Smooth muscle cell (in vitro differentiated cells): ENCODE data around the gene ZCWPW1. TPM values are rescaled to one million over a fixed set of nuclear protein-coding genes. Genes with fewer than 3 reads are reported as not detected.

Source experiments
- DNase-seq: peaks from one replicate; lab custom pipeline; 2025; ENCODE audit not compliant: unreplicated experiment; lab: John Stamatoyannopoulos, UW
- H2AFZ ChIP-seq: fragments of 200-600 bp; sonication (generic); 2 replicates; pipeline ENCODE4 v1.6.0; 2016; ENCODE audit warnings: antibody characterized with exemption, low read depth, mild to moderate bottlenecking
- H3F3A ChIP-seq: fragments of 200-600 bp; sonication (generic); 2 replicates; pipeline ENCODE4 v1.6.0; 2017; ENCODE audit warnings: antibody characterized with exemption, low read depth
- H3K27ac ChIP-seq: fragments of 200-600 bp; sonication (generic); 2 replicates; pipeline ENCODE4 v1.5.1; 2016; ENCODE audit warnings: low read depth, mild to moderate bottlenecking
- H3K27me3 ChIP-seq: fragments of 200-600 bp; sonication (generic); 2 replicates; pipeline ENCODE4 v1.6.1; 2016; ENCODE audit warnings: low read depth, mild to moderate bottlenecking
- H3K36me3 ChIP-seq: fragments of 200-600 bp; sonication (generic); 2 replicates; pipeline ENCODE4 v1.5.1; 2016; ENCODE audit warnings: low read depth
- H3K4me1 ChIP-seq: fragments of 200-600 bp; sonication (generic); 2 replicates; pipeline ENCODE4 v1.5.1; 2016; ENCODE audit warnings: low read depth
- H3K4me2 ChIP-seq: fragments of 200-600 bp; sonication (generic); 2 replicates; pipeline ENCODE4 v1.6.0; 2016; ENCODE audit warnings: mild to moderate bottlenecking
- H3K4me3 ChIP-seq: fragments of 200-600 bp; sonication (generic); 2 replicates; pipeline ENCODE4 v1.5.1; 2016; ENCODE audit warnings: mild to moderate bottlenecking
- H3K79me2 ChIP-seq: fragments of 200-600 bp; sonication (generic); 2 replicates; pipeline ENCODE4 v1.6.0; 2016; ENCODE audit warnings: low read depth, mild to moderate bottlenecking
- H3K9ac ChIP-seq: fragments of 200-600 bp; sonication (generic); 2 replicates; pipeline ENCODE4 v1.6.0; 2016; ENCODE audit warnings: low read depth
- H3K9me3 ChIP-seq: fragments of 200-600 bp; sonication (generic); replicated peaks from 2 replicates; pipeline ENCODE4 v1.5.1; 2016; ENCODE audit warnings: low read depth
- H4K20me1 ChIP-seq: fragments of 200-600 bp; sonication (generic); 2 replicates; pipeline ENCODE4 v1.6.0; 2016; ENCODE audit warnings: low read depth
- WGBS: methylation state at CpG from one replicate; pipeline ENCODE4 v1.1.7; 2016; ENCODE audit warnings: low lambda C conversion rate; 5-methylcytosine and 5-hydroxymethylcytosine counted together
- polyA plus RNA-seq: library from polyadenylated mRNA; unstranded; fragments of >200 nt; fragmentation: Nextera tagmentation; extraction: Ambion mirVana; gene quantifications from 2 replicates; pipeline ENCODE4 v1.2.1, GENCODE V29; 2016
- total RNA-seq: library from RNA; depleted of rRNA; stranded (reverse); fragments of >200 nt; gene quantifications from 2 replicates; pipeline ENCODE4 v1.2.3, GENCODE V29; 2014
- TF ChIP-seq, protein P1 (sequence below): fragments of 200-600 bp; sonication (generic); IDR thresholded peaks from 2 replicates; pipeline ENCODE4 v1.5.1; 2017; ENCODE audit warnings: borderline replicate concordance, mild to moderate bottlenecking, antibody characterized with exemption; ENCODE audit not compliant: insufficient read depth, poor library complexity, severe bottlenecking

Gene ZCWPW1
- total and polyA plus RNA-seq, 2 experiments from 2014 or later: 3.9 to 5.3 TPM

- DNase-seq: no peak
- no peak overlapping the region for H3K4me3 ChIP-seq
Measured at GRCh38 chr7:100369105-100369504, 59.4 kb downstream of the ZCWPW1 start.

DNA sequence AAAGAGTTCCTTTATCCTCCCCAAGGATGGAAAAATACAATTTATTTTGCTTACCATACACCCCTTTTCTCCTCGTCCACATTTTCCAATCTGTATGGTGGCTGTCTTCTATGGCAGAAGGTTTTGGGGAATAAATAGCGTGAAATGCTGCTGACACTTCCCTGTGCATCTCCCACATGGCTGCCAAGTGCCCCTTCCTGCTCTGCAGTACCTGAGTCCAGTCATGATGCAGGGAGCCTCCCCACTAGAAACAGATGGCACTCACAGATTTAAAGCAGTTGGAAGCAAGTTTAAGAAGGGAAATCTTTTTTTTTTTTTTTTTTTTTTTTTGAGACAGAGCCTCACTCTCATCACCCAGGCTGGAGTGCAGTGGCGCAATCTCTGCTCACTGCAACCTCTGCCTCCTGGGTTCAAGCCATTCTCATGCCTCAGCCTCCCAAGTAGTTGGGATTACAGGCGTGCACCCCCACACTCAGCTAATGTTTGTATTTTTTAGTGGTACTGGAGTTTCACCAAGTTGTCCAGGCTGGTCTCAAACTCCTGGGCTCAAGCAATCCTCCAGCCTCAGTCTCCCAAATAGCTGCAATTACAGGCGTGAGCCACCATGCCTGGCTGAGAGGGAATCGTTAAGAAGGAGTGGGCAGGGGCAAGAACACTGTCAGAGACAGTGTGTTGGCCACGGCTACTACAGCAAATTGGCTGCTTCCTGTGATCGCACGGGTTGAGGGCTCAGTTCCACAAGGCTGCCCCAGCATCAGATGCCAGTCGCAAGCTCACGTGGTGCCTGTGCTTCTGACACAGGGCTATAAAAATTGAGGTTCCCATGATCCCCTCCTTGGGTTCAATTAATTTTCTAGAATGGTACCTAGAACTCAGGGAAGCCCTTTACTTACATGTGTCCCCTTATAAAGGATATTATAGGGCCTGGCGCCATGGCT lies 60.6 kb downstream of the ZCWPW1 start:
- peaks cover 10% of the 10 kb centered on the region for H3K4me1 ChIP-seq
- WGBS: 91% methylated on average over 11 of the region's 12 CpGs
- H3K36me3 ChIP-seq: no peaks in the 10 kb centered on the region
- H3F3A ChIP-seq: no peaks in the 10 kb centered on the region
- no peak overlapping the region for H2AFZ ChIP-seq
- H3K4me3 ChIP-seq: no peak overlapping the region
- no peaks in the 10 kb centered on the region for H4K20me1 ChIP-seq
- H3K9me3 ChIP-seq: no peaks in the 10 kb centered on the region
- no peak for DNase-seq
- H3K4me2 ChIP-seq: no peak overlapping the region
- H3K9ac ChIP-seq: no peak overlapping the region
- TF ChIP-seq, protein P1, sequence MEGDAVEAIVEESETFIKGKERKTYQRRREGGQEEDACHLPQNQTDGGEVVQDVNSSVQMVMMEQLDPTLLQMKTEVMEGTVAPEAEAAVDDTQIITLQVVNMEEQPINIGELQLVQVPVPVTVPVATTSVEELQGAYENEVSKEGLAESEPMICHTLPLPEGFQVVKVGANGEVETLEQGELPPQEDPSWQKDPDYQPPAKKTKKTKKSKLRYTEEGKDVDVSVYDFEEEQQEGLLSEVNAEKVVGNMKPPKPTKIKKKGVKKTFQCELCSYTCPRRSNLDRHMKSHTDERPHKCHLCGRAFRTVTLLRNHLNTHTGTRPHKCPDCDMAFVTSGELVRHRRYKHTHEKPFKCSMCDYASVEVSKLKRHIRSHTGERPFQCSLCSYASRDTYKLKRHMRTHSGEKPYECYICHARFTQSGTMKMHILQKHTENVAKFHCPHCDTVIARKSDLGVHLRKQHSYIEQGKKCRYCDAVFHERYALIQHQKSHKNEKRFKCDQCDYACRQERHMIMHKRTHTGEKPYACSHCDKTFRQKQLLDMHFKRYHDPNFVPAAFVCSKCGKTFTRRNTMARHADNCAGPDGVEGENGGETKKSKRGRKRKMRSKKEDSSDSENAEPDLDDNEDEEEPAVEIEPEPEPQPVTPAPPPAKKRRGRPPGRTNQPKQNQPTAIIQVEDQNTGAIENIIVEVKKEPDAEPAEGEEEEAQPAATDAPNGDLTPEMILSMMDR: no peak
- no peaks in the 10 kb centered on the region for H3K27me3 ChIP-seq
- no peaks in the 10 kb centered on the region for H3K79me2 ChIP-seq
- no peak overlapping the region for H3K27ac ChIP-seq

More at GRCh38 chr7:100369105-100369504, 59.4 kb downstream of the ZCWPW1 start:
- Histone ChIP-seq H3F3A (no peaks in the 10 kb centered on the region), H3K36me3 (no peaks in the 10 kb centered on the region), H3K27ac (no peak overlapping the region), H4K20me1 (no peaks in the 10 kb centered on the region), H2AFZ (no peak overlapping the region), H3K9me3 (no peaks in the 10 kb centered on the region), H3K4me1 (peaks cover 10% of the 10 kb centered on the region), H3K4me2 (no peak overlapping the region), H3K9ac (no peak overlapping the region), H3K27me3 (no peaks in the 10 kb centered on the region), H3K79me2 (no peaks in the 10 kb centered on the region)
- TF ChIP-seq, protein P1: no peak
- WGBS: 85% methylated on average over 6 of the region's 6 CpGs

DNA sequence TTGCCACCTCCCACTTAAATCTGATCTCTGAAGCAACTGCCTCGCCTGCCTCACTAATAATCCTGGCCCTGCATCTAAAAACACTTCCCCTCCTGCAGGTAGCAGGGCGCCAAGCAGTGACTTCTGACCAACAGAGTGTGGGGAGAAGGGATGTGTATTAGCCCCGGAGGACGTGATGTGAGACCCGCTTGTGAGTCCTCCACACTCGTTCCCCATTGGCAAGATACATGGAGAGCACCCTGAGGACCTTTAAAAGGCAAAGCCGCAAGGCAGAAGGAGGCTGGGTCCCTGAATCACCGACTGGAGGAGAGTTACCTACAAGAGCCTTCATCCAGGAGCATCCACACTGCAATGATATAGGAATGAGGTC lies 61.3 kb downstream of the ZCWPW1 start:
- TF ChIP-seq, protein P1: no peak
- H3K4me3 ChIP-seq: no peak overlapping the region
- no peak overlapping the region for H3K4me2 ChIP-seq
- no peak overlapping the region for H3K27ac ChIP-seq
- no peaks in the 10 kb centered on the region for H3K9me3 ChIP-seq
- no peaks in the 10 kb centered on the region for H3K36me3 ChIP-seq
- no peaks in the 10 kb centered on the region for H3K27me3 ChIP-seq
- H4K20me1 ChIP-seq: no peaks in the 10 kb centered on the region
- no peak overlapping the region for H3K9ac ChIP-seq
- H2AFZ ChIP-seq: no peak overlapping the region
- WGBS: 95% methylated on average over 8 of the region's 8 CpGs
- H3F3A ChIP-seq: no peaks in the 10 kb centered on the region
- H3K79me2 ChIP-seq: no peaks in the 10 kb centered on the region
- H3K4me1 ChIP-seq: peaks cover 10% of the 10 kb centered on the region
- no peak for DNase-seq
